Vagina (tissue), 2 donors: ENCODE results near the gene TSPAN9. TPM values are rescaled to one million over a fixed set of nuclear protein-coding genes. Genes with fewer than 3 reads are reported as not detected.

Source experiments
- DNase-seq, 2 donors: peaks; one replicate each; pipeline ENCODE4 v3.0.0-alpha.2; 2017; ENCODE audit errors: extremely low spot score in 2 of 2
- H3K27ac ChIP-seq: fragments of 200-600 bp; sonication (generic); one replicate; pipeline ENCODE4 v1.5.1; 2019
- H3K27me3 ChIP-seq: fragments of 200-600 bp; sonication (generic); one replicate; pipeline ENCODE4 v1.5.1; 2019
- H3K36me3 ChIP-seq, 2 donors: fragments of 200-600 bp; sonication (generic); one replicate each; pipeline ENCODE4 v1.5.1; 2017 to 2019
- H3K4me1 ChIP-seq: fragments of 200-600 bp; sonication (generic); one replicate; pipeline ENCODE4 v1.5.1; 2019
- H3K4me3 ChIP-seq, 2 donors: fragments of 200-600 bp; sonication (generic); 1 replicate in 1 of 2; 2 replicates in 1 of 2; pipeline ENCODE4 v1.5.1; 2016 to 2019
- H3K9me3 ChIP-seq: fragments of 200-600 bp; sonication (generic); one replicate; pipeline ENCODE4 v1.5.1; 2019
- CTCF ChIP-seq, 3 experiments: fragments of 450-650 bp in 2 of 3; fragments of 200-600 bp in 1 of 3; sonication (generic) in 1 of 3; IDR thresholded peaks; one replicate each; pipeline ENCODE4 v1.5.1; 2017 to 2019; ENCODE audit warnings: antibody characterized with exemption in 3 of 3, mild to moderate bottlenecking in 2 of 3, moderate library complexity in 2 of 3
- POLR2A ChIP-seq, 2 donors: fragments of 450-650 bp; IDR thresholded peaks; one replicate each; pipeline ENCODE4 v1.6.1; 2017; ENCODE audit warnings: antibody characterized with exemption in 2 of 2, mild to moderate bottlenecking in 2 of 2, moderate library complexity in 2 of 2
- POLR2AphosphoS5 ChIP-seq, 2 donors: sonication (generic); formaldehyde crosslinking; IDR thresholded peaks; one replicate each; pipeline ENCODE4 v1.9.0; 2017; ENCODE audit warnings: antibody characterized with exemption in 2 of 2, mild to moderate bottlenecking in 2 of 2, low read depth in 1 of 2; ENCODE audit not compliant: insufficient read depth in 1 of 2
- intact Hi-C: fragments of 100-400 bp; cut with DNase I; formaldehyde crosslinking; loops from one replicate; pipeline ENCODE4 v1.15.1; 2023
- total RNA-seq: library from RNA; depleted of rRNA; stranded (reverse); fragments of >200 nt; gene quantifications from one replicate; pipeline ENCODE4 v1.2.3, GENCODE V29; 2016

Gene TSPAN9
- total RNA-seq, 1 donor from 2014 or later, result 32.2 TPM

GRCh38 chr12:3032770-3033538 lies 44.2 kb upstream of the TSPAN9 start:
- Histone ChIP-seq H3K36me3 (no peaks in the 10 kb centered on the region), H3K4me1 (no peaks in the 10 kb centered on the region), H3K4me3 (no peak overlapping the region), H3K27ac (no peak overlapping the region), H3K27me3 (no peaks in the 10 kb centered on the region), H3K9me3 (no peaks in the 10 kb centered on the region)
- TF ChIP-seq POLR2A (IDR thresholded peaks at IDR 0.05) (no peak), CTCF (IDR thresholded peaks at IDR 0.05) (no peak), POLR2AphosphoS5 (IDR thresholded peaks at IDR 0.05; ENCODE audit: insufficient read depth in 1 of 2, low read depth in 1 of 2) (no peak)
- intact Hi-C loops, result no loop called here
- no peak for DNase-seq

- Histone ChIP-seq H3K27me3 (no peaks in the 10 kb centered on the region), H3K9me3 (no peaks in the 10 kb centered on the region), H3K4me3 (no peak overlapping the region), H3K36me3 (no peaks in the 10 kb centered on the region), H3K27ac (no peak overlapping the region), H3K4me1 (no peaks in the 10 kb centered on the region)
- TF ChIP-seq CTCF (IDR thresholded peaks at IDR 0.05) (no peak), POLR2A (IDR thresholded peaks at IDR 0.05) (no peak), POLR2AphosphoS5 (IDR thresholded peaks at IDR 0.05; ENCODE audit: insufficient read depth in 1 of 2, low read depth in 1 of 2) (no peak)
- intact Hi-C loops, result no loop called here
- no peak for DNase-seq
Observed at GRCh38 chr12:3033539-3033867, 43.7 kb upstream of the TSPAN9 start.

GRCh38 chr12:3034067-3034750 lies 43.0 kb upstream of the TSPAN9 start:
- no peaks in the 10 kb centered on the region for H3K4me1 ChIP-seq
- intact Hi-C loops, result no loop called here
- no peak for DNase-seq

GRCh38 chr12:3035171-3035570 lies 42.0 kb upstream of the TSPAN9 start:
- TF ChIP-seq POLR2A (IDR thresholded peaks at IDR 0.05) (no peak), CTCF (IDR thresholded peaks at IDR 0.05) (no peak)
- Histone ChIP-seq H3K27ac (no peak overlapping the region), H3K9me3 (no peaks in the 10 kb centered on the region), H3K4me1 (no peaks in the 10 kb centered on the region), H3K36me3 (no peaks in the 10 kb centered on the region), H3K27me3 (no peaks in the 10 kb centered on the region), H3K4me3 (no peak overlapping the region)
- intact Hi-C loops, result no loop called here
- DNase-seq, result no peak

More at GRCh38 chr12:3034067-3034750, 43.0 kb upstream of the TSPAN9 start:
- no peaks in the 10 kb centered on the region for H3K27me3 ChIP-seq
- H3K4me3 ChIP-seq, result no peak overlapping the region
- no peaks in the 10 kb centered on the region for H3K9me3 ChIP-seq
- H3K27ac ChIP-seq, result no peak overlapping the region
- H3K36me3 ChIP-seq, result no peaks in the 10 kb centered on the region
- TF ChIP-seq CTCF (IDR thresholded peaks at IDR 0.05) (peak in 2 of 3 experiments; percentile 19 to 25), POLR2AphosphoS5 (IDR thresholded peaks at IDR 0.05; ENCODE audit: insufficient read depth in 1 of 2, low read depth in 1 of 2) (no peak), POLR2A (IDR thresholded peaks at IDR 0.05) (no peak)
